Stimulated activated naive CD8-positive, alpha-beta T cell treated with anti-CD3 and anti-CD28 coated beads, Interleukin-15, amount 100 ng/mL, for 72 hours (primary cell): ENCODE data around the gene RIMS1.
"Not testable (repeated sequence)": the region's sequence is repeated elsewhere in the genome, so short reads cannot be mapped to it uniquely, and the experiment has no call there.

Experiments used
- ATAC-seq: fragments of 150-1000 bp; cut with Tn5 transposase; 2 replicates; pipeline ENCODE4 v1.10.0; 2021; ENCODE audit warnings: mild to moderate bottlenecking, moderate library complexity
- DNase-seq, 2 donors: peaks; one replicate each; pipeline ENCODE4 v3.0.0; 2021 to 2022
- H3K27ac Mint-ChIP-seq, 2 donors: one replicate each; pipeline ENCODE4 v1.8.0; 2022; ENCODE audit warnings: mild to moderate bottlenecking in 2 of 2, mixed read lengths in 2 of 2, moderate library complexity in 2 of 2
- H3K27me3 Mint-ChIP-seq: one replicate; pipeline ENCODE4 v1.8.0; 2022; ENCODE audit warnings: mixed read lengths
- H3K4me1 Mint-ChIP-seq: one replicate; pipeline ENCODE4 v1.8.0; 2022; ENCODE audit warnings: mild to moderate bottlenecking, mixed read lengths
- H3K4me3 Mint-ChIP-seq, 2 donors: one replicate each; pipeline ENCODE4 v1.8.0; 2022; ENCODE audit warnings: mild to moderate bottlenecking in 2 of 2, mixed read lengths in 2 of 2, moderate library complexity in 1 of 2
- H3K9me3 Mint-ChIP-seq, 2 donors: one replicate each; pipeline ENCODE4 v1.8.0; 2022; ENCODE audit warnings: mixed read lengths in 2 of 2

RIMS1 gene

GRCh38 chr6:71929047-71929446 lies 42.7 kb downstream of the RIMS1 start:
- Mint-ChIP-seq H3K9me3 (peaks cover 0 to 5% of the 10 kb centered on the region in 2 donors), H3K27me3 (no peaks in the 10 kb centered on the region), H3K4me1 (no peaks in the 10 kb centered on the region), H3K27ac (no peak overlapping the region), H3K4me3 (no peak overlapping the region)
- no peak for DNase-seq
- no peak for ATAC-seq

DNA sequence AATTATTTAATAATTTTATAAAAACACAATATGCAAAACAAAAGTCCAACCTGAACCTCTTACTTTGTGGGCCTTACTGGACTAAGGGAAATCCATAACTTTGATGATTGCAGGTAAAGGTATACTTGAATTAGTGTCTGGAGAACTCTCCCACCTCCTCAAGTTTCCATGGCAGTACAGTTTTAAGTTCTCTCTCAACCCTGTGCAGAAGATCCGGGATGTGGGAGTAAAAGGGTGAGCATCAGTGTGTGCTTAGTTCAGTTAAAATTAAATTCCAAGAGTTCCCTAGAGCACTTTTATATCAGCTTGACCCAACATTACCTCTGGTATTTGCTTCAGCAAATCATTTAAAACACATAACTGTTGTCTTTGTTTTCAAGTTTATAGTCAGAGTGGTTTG lies 47.5 kb downstream of the RIMS1 start:
- H3K27ac Mint-ChIP-seq, result no peak overlapping the region
- no peak overlapping the region for H3K4me3 Mint-ChIP-seq
- no peak for ATAC-seq
- H3K9me3 Mint-ChIP-seq, result peaks cover 6 to 8% of the 10 kb centered on the region in 2 donors
- H3K27me3 Mint-ChIP-seq, result no peaks in the 10 kb centered on the region
- H3K4me1 Mint-ChIP-seq, result no peaks in the 10 kb centered on the region
- DNase-seq, result no peak

GRCh38 chr6:71965404-71965803 lies 79.1 kb downstream of the RIMS1 start:
- no peak for ATAC-seq
- H3K27ac Mint-ChIP-seq, result no peak overlapping the region
- peaks cover 0 to 5% of the 10 kb centered on the region in 2 donors for H3K9me3 Mint-ChIP-seq
- no peaks in the 10 kb centered on the region for H3K4me1 Mint-ChIP-seq
- DNase-seq, result no peak
- no peaks in the 10 kb centered on the region for H3K27me3 Mint-ChIP-seq
- H3K4me3 Mint-ChIP-seq, result no peak overlapping the region

- no peaks in the 10 kb centered on the region for H3K27me3 Mint-ChIP-seq
- no peak overlapping the region for H3K4me3 Mint-ChIP-seq
- ATAC-seq (no peak), DNase-seq (no peak)
- no peaks in the 10 kb centered on the region for H3K4me1 Mint-ChIP-seq
- peaks cover 5 to 6% of the 10 kb centered on the region in 2 donors for H3K9me3 Mint-ChIP-seq
- no peak overlapping the region for H3K27ac Mint-ChIP-seq
Measured at GRCh38 chr6:71967436-71967835, 81.1 kb downstream of the RIMS1 start.

DNA sequence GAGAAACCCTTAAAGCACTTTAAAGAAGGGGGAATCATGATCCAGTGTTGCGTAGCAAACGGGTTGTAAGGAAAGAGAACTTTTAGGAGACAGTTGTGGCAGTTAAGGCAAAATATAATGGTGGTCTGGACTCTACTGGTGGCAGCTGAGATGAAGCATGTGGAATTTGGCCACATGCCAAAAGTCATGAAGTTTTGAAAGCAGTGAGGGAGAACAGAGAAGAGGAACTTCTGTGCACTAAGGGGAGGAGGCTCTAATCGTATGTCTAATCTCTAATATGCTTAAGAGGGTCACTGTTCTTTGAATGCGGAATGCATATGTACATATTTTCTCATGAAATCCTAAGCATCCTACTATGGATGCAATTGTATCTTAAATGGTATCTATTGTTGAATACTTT lies 91.5 kb downstream of the RIMS1 start:
- Mint-ChIP-seq H3K27ac (no peak overlapping the region), H3K9me3 (peaks cover 0 to 6% of the 10 kb centered on the region in 2 donors), H3K27me3 (no peaks in the 10 kb centered on the region), H3K4me1 (no peaks in the 10 kb centered on the region), H3K4me3 (no peak overlapping the region)
- ATAC-seq, result no peak
- DNase-seq, result no peak

DNA sequence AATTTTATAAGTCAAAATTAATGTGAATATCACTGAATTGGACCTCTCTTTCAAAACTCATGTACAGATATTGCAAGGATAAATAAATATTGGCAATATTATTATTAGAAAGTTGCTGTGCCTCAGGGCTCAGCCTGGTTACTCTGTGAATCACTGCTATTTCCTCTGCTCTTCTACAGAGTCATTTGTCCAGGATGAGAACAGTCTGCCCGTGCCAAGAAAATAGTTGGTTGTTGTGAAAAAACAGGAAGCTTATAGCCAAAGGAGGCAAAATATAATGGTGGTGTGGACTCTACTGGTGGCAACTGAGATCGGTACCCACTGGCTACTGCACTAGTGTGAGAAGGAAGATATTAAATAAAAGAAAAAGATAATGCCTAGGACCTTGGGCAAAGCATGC lies 93.6 kb downstream of the RIMS1 start:
- H3K27me3 Mint-ChIP-seq, result no peaks in the 10 kb centered on the region
- H3K4me1 Mint-ChIP-seq, result no peaks in the 10 kb centered on the region
- H3K4me3 Mint-ChIP-seq, result no peak overlapping the region
- H3K27ac Mint-ChIP-seq, result no peak overlapping the region
- peaks cover 0 to 6% of the 10 kb centered on the region in 2 donors for H3K9me3 Mint-ChIP-seq
- ATAC-seq (no peak), DNase-seq (no peak)

DNA sequence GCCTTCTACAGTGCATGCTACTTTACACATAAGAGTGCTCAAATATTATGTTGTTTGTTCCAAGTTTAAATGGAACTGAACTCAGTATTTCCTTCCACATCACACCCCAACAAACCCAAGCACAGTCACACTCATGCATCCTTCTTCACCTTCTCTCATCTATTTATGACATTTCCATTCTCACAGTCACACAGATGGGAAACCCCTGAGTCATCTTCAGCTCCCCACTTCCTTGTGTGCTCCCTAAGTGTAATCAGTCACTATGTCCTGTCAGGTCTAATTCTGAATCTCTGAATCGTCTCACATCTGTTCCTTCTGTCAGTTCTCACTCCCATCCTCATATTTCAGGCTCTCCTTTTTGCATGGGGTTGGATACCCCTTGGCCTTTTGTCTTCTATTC lies 96.0 kb downstream of the RIMS1 start:
- Mint-ChIP-seq H3K4me3 (no peak overlapping the region), H3K9me3 (peaks cover 0 to 6% of the 10 kb centered on the region in 2 donors), H3K27me3 (no peaks in the 10 kb centered on the region), H3K27ac (no peak overlapping the region), H3K4me1 (no peaks in the 10 kb centered on the region)
- DNase-seq (no peak), ATAC-seq (no peak)

DNA sequence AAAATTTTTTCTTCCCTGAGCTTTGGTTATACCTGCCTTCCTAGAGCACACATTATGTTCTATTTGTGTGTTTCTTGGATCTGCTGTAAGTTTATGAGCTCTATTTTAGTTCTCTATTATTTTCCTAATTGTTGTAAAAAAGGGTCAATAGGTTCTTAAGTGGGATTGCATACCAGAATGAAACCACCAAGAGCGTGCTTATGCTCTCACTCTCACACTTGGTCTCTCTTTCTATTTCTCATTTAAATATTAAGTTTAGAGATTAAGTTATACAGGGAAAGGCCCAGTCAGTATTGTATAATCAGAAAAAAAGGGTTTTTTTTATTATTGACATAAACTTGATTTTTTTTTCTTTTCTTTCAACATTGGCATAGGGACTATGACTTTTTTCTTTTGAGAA lies 96.8 kb downstream of the RIMS1 start:
- no peak for ATAC-seq

DNA sequence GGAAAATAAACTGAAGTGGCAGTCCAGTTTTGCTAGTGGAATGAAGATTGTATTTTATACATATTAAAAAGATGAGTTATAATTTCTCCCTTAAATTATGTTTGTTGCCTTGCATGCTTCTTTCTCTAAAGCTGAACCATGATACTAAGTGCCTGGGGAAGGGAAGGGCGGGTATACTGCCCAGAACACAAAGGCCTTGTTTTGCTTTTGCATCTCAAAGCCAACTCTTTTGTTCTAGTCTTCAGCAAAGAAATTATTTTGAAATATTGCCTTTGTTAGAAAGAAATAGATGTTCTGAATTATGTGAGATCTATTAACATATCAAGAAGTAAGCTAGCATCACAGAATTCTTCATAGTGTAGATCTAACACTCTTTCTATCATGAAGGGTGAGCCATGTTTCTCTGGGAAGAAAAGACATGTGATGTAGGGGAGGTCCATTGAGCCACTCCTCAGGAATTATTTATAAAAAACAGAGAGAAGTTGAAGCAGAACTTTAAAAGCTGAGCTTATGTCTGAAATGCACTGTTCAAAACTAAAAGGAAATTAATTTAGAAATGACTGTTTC lies 108.4 kb downstream of the RIMS1 start:
- ATAC-seq (no peak), DNase-seq (no peak)
- H3K27me3 Mint-ChIP-seq, result no peaks in the 10 kb centered on the region
- H3K9me3 Mint-ChIP-seq, result no peaks in the 10 kb centered on the region
- H3K4me3 Mint-ChIP-seq, result no peak overlapping the region
- H3K4me1 Mint-ChIP-seq, result no peaks in the 10 kb centered on the region
- H3K27ac Mint-ChIP-seq, result no peak overlapping the region

More for the DNA sequence above, 96.8 kb downstream of the RIMS1 start:
- no peaks in the 10 kb centered on the region for H3K27me3 Mint-ChIP-seq
- no peaks in the 10 kb centered on the region for H3K4me1 Mint-ChIP-seq
- DNase-seq, result no peak
- no peak overlapping the region for H3K4me3 Mint-ChIP-seq
- no peaks in the 10 kb centered on the region for H3K9me3 Mint-ChIP-seq
- H3K27ac Mint-ChIP-seq, result no peak overlapping the region

DNA sequence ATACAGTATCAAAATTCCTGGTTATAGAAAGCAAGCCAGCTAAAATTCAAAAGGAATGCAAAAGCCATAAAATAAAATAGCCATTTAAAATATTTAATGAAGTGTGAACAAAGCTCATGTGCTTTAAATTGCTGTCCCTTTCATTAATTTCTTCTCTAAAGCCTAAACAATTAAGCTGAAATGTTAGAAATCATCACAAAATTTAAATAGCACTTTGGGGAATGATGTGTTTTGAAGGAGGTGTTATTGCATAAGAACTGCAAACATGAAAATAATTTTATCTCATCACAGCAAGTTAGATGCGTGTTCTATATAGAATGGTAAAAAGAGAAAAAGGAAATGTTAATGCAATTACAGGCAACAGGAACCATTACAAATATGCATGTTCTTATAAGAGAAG lies 111.0 kb downstream of the RIMS1 start:
- Mint-ChIP-seq H3K9me3 (no peaks in the 10 kb centered on the region), H3K4me1 (no peaks in the 10 kb centered on the region), H3K27ac (no peak overlapping the region), H3K27me3 (no peaks in the 10 kb centered on the region), H3K4me3 (no peak overlapping the region)
- no peak for ATAC-seq
- no peak for DNase-seq

DNA sequence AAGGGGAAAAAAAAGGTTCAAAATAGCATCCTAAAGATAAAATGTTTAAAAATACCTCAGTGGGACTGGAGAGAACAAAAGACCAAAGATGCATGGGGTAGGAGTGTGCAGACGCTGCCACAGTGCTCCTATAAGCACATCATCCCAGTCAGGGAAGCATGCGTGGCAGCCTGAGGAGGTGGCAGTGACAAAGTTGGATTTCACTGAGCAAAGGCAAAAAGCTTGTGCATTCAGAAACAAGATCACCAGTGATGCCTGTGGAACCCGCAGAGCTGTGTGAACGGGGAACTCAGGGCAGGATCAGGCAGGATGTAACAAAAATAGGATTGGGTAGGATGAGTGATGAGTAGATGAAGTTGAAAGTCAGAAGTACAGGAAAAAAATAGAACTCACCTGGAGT lies 116.1 kb downstream of the RIMS1 start:
- no peaks in the 10 kb centered on the region for H3K27me3 Mint-ChIP-seq
- peaks cover 10 to 11% of the 10 kb centered on the region in 2 donors for H3K9me3 Mint-ChIP-seq
- DNase-seq, result no peak
- H3K4me3 Mint-ChIP-seq, result no peak overlapping the region
- no peak for ATAC-seq
- no peaks in the 10 kb centered on the region for H3K4me1 Mint-ChIP-seq
- H3K27ac Mint-ChIP-seq, result no peak overlapping the region

- not testable (repeated sequence) for H3K27me3 Mint-ChIP-seq, H3K27ac Mint-ChIP-seq
- H3K9me3 Mint-ChIP-seq, result peaks cover 10 to 19% of the 10 kb centered on the region in 2 donors
Measured at GRCh38 chr6:72006591-72006990, 120.2 kb downstream of the RIMS1 start.

GRCh38 chr6:72022830-72023229 lies 136.5 kb downstream of the RIMS1 start:
- ATAC-seq (no peak), DNase-seq (no peak)
- Mint-ChIP-seq H3K4me1 (no peaks in the 10 kb centered on the region), H3K27me3 (no peaks in the 10 kb centered on the region), H3K27ac (no peak overlapping the region), H3K9me3 (peaks cover 0 to 4% of the 10 kb centered on the region in 2 donors), H3K4me3 (no peak overlapping the region)

More at GRCh38 chr6:72006591-72006990, 120.2 kb downstream of the RIMS1 start:
- H3K4me3 Mint-ChIP-seq, H3K4me1 Mint-ChIP-seq, DNase-seq, ATAC-seq: not testable (repeated sequence)

- Mint-ChIP-seq H3K9me3 (no peaks in the 10 kb centered on the region), H3K4me1 (no peaks in the 10 kb centered on the region), H3K27me3 (no peaks in the 10 kb centered on the region), H3K4me3 (no peak overlapping the region), H3K27ac (no peak overlapping the region)
- DNase-seq, result no peak
- ATAC-seq, result no peak
Measured at GRCh38 chr6:72031471-72031870, 145.1 kb downstream of the RIMS1 start.

DNA sequence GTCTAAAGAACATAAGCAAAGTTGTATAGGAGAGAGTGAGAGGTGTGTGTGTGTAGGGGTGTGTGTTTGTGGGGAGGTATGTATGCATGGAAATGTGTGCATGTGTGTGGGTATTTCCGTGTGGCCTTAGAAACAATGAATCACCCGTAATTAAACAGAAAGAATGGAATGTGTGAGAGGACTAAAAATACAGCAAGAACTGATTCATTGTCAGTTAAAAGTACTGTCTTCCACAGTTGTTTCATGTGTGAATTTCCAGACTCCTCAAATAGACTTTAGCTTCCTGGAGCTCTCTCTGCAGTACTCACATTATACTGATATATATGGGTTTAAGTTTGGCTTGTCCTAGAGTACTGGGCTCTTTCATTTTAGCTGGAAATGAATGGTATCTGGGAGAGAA lies 145.7 kb downstream of the RIMS1 start:
- no peak overlapping the region for H3K4me3 Mint-ChIP-seq
- H3K27ac Mint-ChIP-seq, result no peak overlapping the region
- H3K9me3 Mint-ChIP-seq, result no peaks in the 10 kb centered on the region
- ATAC-seq (no peak), DNase-seq (no peak)
- H3K4me1 Mint-ChIP-seq, result no peaks in the 10 kb centered on the region
- no peaks in the 10 kb centered on the region for H3K27me3 Mint-ChIP-seq

DNA sequence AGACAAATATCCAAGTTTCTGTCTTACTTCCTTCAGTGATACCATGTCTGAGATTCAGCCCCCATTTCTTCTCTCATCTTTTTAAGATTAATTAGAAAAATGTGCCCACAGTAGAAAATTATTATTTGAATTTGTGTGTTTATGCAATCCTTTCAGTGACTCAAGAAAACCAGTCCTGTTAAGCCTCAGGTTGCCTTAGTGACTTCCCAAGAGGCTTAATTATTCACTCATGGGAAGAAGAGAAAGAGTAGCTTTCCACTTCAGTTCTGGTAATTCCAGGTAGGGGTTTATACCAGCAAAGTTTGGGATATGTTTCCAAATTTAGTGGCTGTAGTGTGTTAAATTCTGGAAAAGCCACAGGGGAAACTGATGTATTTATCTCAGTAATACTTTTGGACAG lies 149.1 kb downstream of the RIMS1 start:
- Mint-ChIP-seq H3K4me3 (no peak overlapping the region), H3K27me3 (no peaks in the 10 kb centered on the region), H3K9me3 (no peaks in the 10 kb centered on the region), H3K4me1 (no peaks in the 10 kb centered on the region), H3K27ac (no peak overlapping the region)
- ATAC-seq (no peak), DNase-seq (no peak)

DNA sequence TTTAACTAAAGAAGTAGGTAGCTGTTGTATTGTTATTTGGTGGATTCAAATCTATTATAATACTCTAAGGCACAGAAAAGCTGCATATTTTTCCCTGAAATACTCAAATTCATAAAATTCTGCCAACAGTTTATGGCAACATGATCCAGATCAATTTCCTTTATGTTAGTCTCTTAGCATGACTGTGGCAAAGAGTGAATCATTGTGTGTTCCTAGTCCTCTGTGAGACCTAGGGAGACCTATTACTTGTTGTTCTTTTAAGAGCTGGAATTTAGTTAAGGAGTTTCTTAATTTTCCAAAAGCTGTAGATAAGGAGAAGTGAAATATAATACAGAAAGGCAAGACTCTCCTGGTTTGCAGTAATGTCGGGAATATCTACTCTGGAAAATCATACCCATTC lies 149.6 kb downstream of the RIMS1 start:
- DNase-seq (no peak), ATAC-seq (no peak)
- no peaks in the 10 kb centered on the region for H3K4me1 Mint-ChIP-seq
- H3K27me3 Mint-ChIP-seq, result no peaks in the 10 kb centered on the region
- no peaks in the 10 kb centered on the region for H3K9me3 Mint-ChIP-seq
- H3K4me3 Mint-ChIP-seq, result no peak overlapping the region
- no peak overlapping the region for H3K27ac Mint-ChIP-seq
